SHP77 treated with DMSO at 0.1 percent for 48 hours (cell line): ENCODE measurements around the gene SEPSECS.

Experiments
- DNase-seq: peaks from one replicate; lab custom pipeline; 2025; lab: John Stamatoyannopoulos, UW

The SEPSECS gene

DNA sequence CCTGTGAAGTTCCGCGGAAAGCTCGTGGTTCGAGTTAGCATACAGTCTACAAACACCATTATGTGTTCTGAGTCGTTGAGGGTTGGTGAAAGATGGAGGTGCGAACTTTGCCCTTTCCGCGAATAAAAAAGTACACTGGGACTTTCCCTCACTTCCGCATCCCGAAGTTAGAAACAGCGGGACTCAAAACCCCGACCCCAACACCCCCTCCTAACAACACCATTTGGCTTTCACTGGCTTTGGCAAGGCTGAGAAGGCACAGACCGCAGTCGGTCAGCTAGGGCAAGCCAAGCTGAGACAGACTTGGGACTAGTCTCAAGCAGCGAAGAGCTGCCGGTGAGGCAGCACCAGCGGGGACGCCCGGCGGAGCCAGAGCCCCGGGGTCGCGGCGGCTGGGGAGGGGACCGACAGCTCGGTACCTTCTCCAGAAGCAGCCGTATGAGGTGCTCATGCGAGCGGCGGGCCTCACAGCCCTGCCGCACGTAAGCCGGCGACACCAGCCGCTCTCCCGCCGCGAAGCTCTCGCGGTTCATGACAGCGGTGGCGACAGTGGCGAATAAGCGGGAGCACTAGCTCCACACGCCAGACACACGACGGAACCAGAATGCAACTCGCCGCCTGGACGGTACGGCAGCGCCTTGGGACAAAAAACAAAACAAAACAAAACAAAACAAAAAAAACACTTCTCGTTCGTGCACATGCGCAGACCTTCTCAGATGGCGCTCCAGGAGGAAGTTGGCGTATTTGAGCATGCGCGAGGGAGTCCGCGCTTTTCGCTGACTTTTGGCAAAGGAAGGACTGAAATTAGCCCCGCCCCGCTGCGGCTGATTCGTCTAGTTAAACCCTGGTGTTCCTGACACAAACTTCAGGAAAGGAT is at the start of gene SEPSECS:
SEPSECS (minus strand) TSS at position 613 of the 877 bp plus-strand sequence; CDS start at position 533, 80 bp downstream.
- peak; percentile 75 for DNase-seq

DNA sequence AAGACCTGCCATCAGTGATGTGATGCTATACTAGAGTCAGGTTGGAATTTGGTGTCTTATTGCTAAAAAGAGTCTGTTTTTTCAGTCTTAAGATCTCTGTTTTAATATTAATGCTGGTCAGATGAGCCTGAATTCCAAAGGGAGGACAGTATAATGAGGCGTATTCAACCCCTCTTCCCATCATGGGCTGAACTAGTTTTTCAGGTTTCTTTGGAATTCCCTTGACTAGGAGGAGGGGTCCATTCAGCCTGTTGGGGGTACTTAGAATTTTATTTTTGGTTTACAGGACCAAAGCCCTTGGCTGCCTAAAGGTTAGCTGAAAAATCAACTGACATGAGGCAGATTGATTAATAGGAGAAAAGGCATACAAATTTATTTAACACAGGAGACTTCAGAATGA is 49.5 kb upstream of the SEPSECS start:
- no peak for DNase-seq

DNA sequence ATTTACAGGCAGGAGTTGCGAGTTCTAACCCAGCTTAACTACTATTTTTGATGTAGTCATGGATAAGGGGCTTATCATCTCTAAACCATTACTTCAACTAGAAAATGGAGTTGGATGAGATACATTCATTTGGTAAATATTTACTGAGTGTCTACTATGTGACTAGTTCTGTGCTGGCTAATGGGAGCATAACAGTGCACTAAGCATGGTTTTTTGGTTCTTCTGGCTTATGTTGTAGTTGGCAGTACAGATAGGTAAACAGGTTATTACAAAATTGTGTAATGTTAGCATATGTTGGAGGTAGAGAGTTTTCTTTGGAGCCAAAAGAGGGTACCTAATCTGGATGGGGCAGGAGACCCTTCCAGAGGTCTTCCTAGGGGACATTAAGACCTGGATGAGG is 47.7 kb upstream of the SEPSECS start:
- no peak for DNase-seq

DNA sequence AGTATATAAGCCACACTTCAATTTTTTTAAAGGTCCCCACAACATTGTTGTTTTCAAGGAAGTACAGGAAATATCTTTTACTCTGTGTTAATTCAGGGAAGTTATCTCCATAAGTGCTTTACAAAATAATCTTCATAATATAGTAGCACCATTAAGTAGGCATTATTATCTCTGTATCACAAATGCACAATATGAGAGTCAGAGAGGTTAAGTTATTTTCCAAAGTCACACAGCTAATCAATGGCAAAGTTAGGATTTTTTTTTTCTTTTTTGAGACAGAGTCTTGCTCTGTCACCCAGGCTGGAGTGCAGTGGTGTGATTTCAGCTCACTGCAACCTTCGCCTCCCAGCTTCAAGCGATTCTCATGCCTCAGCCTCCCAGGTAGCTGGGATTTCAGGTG is 38.5 kb upstream of the SEPSECS start:
- no peak for DNase-seq

DNA sequence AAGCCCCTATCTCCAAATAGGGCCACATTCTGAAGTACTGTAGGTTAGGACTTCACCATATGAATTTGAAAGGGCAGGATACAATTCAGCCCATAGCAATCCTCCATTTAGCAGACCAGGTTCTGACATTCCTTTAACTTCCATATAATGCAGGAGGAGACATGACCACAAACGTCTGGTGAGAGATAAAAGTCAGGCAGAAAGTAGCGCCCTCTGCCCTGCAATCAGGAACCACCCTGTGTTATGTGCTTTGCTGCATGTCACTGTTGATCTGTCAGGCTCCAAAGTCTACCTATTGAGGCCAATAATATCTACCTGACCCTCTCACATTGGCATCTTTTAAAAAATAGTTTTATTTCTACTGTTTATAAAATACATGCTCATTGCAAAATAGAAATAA is 30.2 kb upstream of the SEPSECS start:
- DNase-seq, result no peak

DNA sequence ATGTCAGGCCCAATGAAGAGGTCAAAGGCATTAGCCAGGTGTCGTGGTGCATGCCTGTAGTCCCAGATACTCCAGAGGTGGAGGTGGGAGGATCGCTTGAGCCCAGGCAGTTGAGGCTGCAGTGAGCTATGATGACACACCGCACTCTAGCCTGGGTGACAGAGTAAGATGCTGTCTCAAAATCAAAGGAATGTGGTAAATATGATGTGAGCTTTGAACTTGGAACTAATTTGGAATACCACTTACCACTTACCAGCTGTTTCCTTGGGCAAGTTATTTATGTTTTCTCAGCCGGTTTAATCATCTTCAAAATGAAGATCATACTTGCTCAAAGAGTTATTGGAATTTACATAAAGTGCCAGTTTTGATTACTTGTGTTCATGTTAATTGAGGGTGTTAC is 23.8 kb upstream of the SEPSECS start:
- DNase-seq, result no peak

DNA sequence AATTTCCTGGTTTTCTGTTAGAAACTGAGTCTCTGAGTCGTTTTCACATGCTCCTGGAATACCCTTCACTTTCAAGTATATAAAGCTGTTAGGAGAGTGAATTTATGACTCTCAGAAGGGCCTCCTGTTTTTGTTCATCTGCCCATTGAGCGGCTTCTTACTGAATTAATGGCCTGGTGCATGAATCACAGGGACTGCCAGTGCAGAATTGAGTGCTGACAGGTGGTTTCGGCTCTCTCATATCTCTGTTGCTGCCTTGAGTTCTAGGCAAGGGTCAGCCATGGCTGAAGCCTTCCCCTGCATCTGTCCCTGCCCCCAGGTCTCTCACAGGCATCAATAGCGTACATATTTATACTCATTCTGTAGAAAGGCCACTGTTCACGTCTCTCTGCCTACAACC is 22.7 kb upstream of the SEPSECS start:
- no peak for DNase-seq

DNA sequence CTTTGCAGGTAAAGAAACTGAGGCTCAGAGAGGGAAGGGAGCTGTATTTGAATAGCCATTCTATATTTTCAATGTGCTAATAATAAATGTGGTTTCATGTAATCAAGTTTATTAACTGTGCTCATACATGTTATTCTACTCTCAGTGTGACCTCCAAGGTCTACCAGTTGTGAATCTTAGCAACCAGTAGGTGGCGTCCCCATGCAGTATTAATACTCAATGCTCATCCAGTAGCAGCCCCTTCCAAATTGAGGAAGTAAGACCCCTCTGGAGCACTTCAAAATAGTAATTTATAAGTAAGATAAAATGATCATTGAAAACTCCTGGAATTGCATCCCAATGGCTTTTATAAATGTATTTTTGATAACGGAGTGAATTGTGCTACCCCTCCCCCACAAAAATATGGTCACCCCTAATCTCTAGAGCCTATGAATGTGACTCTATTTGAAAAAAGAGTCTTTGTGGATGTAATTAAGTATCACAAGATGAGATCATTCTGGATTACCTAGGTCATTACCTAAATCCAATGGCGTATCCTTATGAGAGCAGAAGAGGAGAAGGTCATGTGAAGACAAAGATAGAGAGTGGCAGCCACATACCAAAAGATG is 20.4 kb upstream of the SEPSECS start:
- DNase-seq, result no peak

DNA sequence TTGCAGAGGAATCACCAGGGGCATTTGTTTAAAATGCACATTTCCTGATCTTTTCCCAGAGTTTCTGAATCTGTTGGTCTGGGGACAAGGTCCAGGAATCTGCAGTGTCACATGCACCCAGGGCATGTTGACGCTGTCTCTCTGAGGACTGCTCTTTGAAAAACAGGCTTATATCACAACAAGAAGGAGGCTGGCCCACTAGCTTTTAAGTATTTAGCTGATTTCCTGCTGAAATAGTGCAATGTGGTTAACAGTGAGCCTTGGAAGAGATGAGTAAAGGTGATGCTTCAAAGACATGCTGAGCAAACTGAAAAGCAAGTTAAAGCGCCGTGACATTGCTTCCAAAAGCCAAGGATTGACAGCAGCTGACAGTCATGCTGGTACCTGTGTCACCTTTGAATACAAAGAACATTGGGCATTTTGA is 18.6 kb upstream of the SEPSECS start:
- no peak for DNase-seq

DNA sequence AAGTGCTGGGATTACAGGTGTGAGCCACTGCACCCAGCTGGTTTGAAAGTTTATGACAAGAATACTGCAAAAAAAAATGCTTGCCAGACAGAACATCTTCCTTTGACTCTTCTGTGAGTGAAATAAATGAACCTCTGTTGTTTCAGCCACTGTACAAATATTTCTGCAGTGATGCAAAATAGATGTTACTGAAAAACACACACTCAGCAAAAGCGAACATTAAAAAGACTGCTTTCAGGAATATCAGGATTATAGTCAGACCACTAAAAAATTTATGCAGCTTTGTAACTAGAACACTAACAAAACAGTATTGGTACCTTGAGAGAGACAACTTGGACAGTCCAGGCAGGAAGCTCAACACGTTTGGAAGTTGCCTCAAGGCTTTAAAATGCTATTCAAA is 16.9 kb upstream of the SEPSECS start:
- DNase-seq, result no peak

DNA sequence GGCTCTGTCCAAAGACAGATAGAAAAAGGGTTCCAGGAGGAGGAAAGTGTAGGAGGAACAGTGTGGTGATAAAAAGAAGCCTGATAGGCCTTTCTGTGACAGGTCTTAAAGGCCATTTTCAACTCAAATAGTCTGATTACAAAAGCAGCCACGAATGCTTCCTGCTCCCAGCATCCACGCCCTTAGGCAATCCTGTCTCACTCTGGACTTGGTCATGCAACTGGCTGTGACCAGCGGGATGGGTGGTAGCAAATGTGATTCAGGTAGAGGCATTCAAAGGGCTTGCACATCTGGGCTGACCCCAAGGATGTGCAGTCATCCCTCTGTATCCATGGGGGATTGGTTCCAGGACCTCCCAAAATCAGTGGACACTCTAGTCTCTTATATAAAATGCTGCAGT is 14.4 kb upstream of the SEPSECS start:
- no peak for DNase-seq

DNA sequence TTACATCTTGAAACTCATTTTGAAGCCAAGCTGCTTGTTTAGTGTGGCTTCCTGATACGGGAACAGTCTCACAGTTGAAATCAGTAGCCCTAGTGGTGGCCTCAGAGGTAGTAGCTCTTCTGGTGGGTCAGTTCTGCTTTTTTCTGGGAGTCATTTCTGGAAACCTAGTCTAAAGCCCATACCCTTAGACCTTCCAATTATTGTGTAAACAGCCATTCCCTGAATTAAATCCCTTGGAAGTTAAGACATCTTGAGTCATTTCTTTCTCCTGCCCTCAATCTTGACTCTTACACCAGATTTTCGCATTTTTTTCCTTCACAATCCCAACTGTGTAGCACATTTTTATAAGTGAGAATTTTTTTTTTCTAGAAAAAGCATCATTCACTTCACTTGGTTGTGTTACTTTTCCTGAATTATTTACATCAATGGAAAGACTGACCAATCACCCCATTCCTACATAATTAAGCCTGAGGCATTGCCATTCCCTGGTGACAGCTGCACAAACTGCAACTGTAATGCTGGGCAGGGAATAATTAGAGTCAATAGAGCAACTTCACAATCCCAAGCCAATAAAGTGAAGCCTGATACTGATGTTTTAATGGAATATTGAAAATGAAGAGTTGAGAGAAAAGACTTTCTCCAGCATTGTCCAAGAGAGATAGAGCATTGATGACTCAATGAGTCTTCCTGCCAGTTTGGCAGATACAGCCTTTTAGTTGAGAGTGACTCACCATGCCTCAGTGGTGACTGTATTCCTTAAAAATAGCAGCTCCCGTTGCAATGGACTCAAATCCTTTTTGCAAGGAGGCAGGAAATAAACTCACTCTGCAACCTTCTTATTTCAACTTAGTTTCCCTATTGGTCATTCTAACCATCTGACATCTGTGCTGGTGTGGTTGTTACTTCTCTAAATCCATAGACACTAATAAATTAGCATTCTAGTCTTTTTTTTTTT is 13.0 kb upstream of the SEPSECS start:
- no peak for DNase-seq

DNA sequence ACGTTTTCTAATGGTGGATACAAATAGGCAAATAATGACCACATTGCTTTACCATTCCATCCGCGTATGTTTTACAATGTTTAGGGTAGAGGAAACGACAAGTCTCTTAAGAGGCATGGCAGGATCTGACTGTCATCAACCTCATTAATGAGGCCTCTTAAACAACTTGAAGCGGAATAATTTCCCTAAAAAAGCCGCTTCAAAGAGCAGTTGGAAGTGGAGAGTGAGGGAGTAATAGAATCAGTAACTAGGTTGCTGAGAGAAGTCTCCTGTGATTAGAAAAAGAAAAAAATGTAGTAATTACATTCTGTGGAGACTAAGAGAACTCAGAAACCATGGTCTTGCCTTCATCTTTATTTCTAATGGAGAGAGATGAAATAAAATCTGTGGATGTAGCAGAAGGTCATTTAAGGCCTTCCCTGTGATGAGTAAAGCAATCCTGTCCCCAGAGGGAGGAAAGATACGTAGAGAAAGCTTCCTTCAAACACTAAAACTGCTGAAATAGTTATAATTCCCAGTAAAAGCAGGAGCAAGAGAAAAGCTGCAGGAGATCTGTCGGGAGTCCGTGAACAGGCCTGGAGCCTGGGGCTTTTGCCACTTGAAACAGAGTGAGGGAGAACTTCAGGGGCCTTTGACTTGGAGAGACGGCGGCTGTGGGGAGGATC is 11.1 kb upstream of the SEPSECS start:
- DNase-seq, result no peak

DNA sequence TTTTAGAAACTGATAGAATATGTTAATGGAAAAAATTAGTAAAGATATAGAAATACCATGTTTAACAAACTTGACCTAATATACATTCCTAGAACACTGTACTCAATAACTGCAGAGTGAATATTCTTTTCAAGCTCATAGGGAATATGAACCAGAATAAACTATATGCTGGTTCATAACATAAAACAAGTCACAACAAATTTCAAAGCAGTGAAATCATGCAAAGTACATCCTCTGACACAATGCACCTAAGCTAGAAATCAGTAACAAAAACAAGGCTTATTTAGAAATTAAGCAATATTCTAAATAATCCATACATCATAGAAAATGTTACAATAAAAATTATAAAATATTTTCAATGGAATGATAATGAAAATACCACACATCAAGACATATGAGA is 9.2 kb upstream of the SEPSECS start:
- DNase-seq, result no peak

DNA sequence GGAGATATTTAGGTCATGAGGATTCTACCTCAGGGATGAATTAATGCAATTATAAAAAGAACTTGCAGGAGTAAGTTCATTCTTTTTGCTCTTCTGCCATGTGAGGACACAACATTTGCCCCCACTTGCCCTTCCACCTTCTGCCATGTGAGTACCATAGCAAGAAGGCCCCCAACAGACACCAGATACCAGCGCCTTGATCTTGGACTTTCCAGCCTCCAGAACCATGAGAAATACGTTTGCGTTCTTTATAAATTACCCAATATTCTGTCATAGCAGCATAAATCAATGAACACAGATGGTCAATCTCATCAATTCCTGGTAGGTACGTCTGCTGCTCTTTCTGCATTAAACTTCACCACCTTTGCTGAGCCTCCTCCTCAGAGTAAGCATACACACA is 5.7 kb upstream of the SEPSECS start:
- DNase-seq, result no peak

DNA sequence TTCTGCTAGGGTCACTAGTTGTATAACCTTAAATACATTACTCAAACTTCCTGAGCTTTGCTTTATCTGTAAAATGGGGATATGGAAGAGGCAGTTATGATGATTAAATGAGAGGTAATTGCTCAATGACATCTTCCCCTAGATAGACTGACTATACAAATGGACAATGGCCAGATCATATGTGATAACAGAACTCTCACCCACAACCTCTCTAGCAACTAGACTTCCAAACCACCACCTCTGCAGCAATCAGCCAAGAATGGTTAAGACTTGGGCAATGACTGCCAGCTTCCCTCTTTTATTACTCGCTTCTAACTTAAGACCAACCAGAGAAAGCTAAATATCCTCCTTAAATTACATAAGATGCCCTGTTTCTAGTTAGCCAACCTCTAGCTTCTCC is 2.9 kb upstream of the SEPSECS start:
- no peak for DNase-seq

DNA sequence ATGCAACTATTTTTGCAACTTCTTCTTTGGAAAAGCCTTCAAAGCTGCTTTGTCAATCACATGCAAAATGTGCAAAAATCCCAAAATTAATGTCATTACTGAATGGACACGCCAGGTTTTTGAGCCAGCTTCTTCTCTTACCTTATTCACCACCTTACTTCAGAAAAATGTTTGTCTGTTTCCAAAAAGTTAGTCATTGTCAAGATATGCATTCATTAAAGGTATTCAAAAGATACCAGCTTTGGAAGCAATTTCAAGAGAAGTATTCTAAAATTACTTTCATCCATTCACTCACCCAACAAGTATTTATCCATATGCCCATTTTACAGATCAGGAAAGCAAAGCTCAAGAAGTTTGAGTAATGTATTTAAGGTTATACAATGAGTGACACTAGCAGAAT is 2.3 kb upstream of the SEPSECS start:
- DNase-seq, result no peak

DNA sequence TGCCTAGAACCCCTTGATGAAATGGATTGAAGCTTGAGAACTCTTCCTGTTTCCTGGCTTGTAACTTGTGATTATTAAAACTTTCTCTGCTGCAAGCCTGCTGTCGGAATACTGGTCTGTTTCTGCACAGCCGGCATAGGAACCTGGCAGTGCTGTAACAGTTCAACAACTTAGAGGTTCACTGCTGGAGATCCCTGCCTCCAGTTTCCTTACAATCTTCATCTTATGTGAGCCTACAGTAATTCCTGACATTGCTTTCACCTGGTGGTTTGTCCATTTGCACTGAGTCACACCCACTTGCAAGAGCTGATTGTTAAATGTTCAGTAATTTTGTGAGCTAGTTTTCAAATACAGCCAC is 1.3 kb upstream of the SEPSECS start:
- no peak for DNase-seq

DNA sequence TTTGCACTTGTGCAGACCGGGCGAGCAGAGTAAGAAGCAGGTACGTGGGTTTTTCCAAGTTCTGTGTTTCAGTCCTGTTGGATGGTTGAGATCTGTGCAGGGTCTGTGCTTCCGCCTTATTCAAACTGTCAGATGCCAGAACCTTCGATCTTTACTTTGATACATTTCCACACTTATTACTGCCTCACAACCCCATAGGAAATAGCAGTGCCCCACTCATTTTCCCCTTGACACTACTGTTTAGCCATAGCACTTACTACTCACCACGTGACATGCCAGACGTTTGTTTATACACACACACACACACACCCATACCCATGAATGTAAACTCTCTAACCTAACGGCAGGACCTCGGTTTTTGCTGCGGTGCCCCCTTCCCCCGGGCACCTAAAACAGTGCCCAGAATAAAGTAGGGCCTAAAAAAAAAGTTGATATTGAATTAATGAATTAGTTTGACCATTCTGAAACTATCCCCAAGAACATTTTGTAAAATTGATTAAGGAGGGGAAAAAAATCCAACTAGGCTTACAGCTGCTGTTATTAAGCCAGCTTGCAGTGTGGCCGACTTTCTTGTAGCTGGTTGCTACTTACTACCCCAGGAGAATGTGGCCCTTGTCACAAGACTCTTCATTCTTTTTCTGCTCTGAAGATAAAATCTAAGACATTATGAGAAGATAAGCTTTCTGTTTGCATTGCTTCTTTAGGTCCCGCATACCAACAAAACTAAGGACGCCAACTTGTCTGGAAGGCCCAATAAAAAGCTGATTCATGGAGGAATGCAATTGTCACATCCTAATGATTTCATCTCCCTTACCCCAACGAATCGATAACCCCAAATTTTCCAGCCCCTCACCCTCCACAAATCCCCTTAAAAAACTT is 704 bp upstream of the SEPSECS start:
- DNase-seq, result no peak

DNA sequence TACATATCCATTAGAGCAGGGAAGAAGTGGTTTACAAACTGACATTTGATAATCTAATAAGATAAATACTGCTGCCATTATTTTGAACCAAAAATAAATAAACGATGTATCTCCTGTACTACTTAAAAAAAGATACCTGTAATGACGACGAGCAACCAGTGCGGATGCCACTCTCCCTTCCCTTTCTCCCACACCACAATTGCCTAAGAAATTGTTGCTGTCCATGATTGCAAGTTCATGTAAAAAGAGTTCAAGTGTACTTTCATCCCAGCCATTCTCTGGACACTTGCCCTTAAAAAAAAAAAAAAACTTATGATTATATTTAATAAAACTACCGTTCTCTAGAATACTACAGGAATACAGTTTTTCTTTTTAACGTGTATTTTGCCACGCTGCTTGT is 1.4 kb downstream of the SEPSECS start:
- DNase-seq, result no peak

DNA sequence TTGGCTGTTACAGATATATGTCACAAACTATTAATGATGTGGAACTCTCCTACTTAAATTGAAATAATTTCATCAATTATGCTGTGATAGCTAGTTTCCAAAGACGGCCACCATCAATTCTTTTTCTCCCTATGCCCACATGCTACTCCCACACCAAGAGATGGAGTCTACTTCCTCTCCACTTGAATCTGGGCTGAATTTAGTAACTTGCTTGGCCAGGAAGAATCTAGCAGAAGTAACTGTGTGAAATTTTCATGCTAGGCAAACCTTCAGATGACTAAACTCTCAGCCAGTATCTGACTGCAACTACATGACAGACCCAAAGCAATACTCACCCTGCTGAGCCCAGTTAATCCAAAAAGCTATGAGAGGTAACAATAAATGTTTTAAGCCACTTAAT is 3.2 kb downstream of the SEPSECS start:
- DNase-seq, result no peak
